HG02588 (cell line): ENCODE measurements around the gene LPP.

Experiments used
- ATAC-seq: cut with Tn5 transposase; IDR thresholded peaks from one replicate; pipeline ENCODE4 v1.9.1; 2021; ENCODE audit warnings: mild to moderate bottlenecking, moderate library complexity; ENCODE audit not compliant: unreplicated experiment

LPP gene

GRCh38 chr3:188219147-188219546, 65.2 kb downstream of the LPP start:
- no peak for ATAC-seq

- no peak for ATAC-seq
Measured at GRCh38 chr3:188220097-188220788, 66.3 kb downstream of the LPP start.

- no peak for ATAC-seq
Measured at GRCh38 chr3:188220988-188221818, 67.2 kb downstream of the LPP start.

- no peak for ATAC-seq
Measured at GRCh38 chr3:188223936-188224335, 70.0 kb downstream of the LPP start.

GRCh38 chr3:188227442-188227841, 73.5 kb downstream of the LPP start:
- no peak for ATAC-seq

GRCh38 chr3:188229177-188229576, 75.2 kb downstream of the LPP start:
- ATAC-seq = no peak

GRCh38 chr3:188229726-188230125, 75.8 kb downstream of the LPP start:
- no peak for ATAC-seq

- ATAC-seq = no peak
Measured at GRCh38 chr3:188230962-188231361, 77.0 kb downstream of the LPP start.

GRCh38 chr3:188231456-188231855, 77.5 kb downstream of the LPP start:
- ATAC-seq = no peak

- no peak for ATAC-seq
Measured at GRCh38 chr3:188232656-188233055, 78.7 kb downstream of the LPP start.

GRCh38 chr3:188233320-188233719, 79.4 kb downstream of the LPP start:
- no peak for ATAC-seq

- ATAC-seq = no peak
Measured at GRCh38 chr3:188234132-188234531, 80.2 kb downstream of the LPP start.

- ATAC-seq = no peak
Measured at GRCh38 chr3:188236271-188236670, 82.3 kb downstream of the LPP start.

GRCh38 chr3:188239035-188239434, 85.1 kb downstream of the LPP start:
- no peak for ATAC-seq

GRCh38 chr3:188239577-188239976, 85.6 kb downstream of the LPP start:
- ATAC-seq = no peak

- no peak for ATAC-seq
Measured at GRCh38 chr3:188240189-188240981, 86.4 kb downstream of the LPP start.

- no peak for ATAC-seq
Measured at GRCh38 chr3:188241072-188241471, 87.1 kb downstream of the LPP start.

GRCh38 chr3:188241883-188242282, 87.9 kb downstream of the LPP start:
- no peak for ATAC-seq

GRCh38 chr3:188242436-188243123, 88.6 kb downstream of the LPP start:
- ATAC-seq = no peak

GRCh38 chr3:188243124-188243795, 89.3 kb downstream of the LPP start:
- ATAC-seq = no peak
